SKM-1 (cell line): ENCODE measurements around the gene MRPS18A.

Source experiments
- DNase-seq: peaks from one replicate; lab custom pipeline; 2025; ENCODE audit not compliant: unreplicated experiment; lab: John Stamatoyannopoulos, UW

The MRPS18A gene

GRCh38 chr6:43687437-43688347 is at the start of gene MRPS18A:
Gene MRPS18A, minus strand, starts transcription at chr6:43687791. Its CDS starts 12 bp downstream, at chr6:43687779.
- peak; percentile 60 for DNase-seq

- no peak for DNase-seq
Measured at GRCh38 chr6:43736844-43737243, 49.3 kb upstream of the MRPS18A start.

- DNase-seq, result no peak
Measured at GRCh38 chr6:43736211-43736786, 48.7 kb upstream of the MRPS18A start.

GRCh38 chr6:43735642-43736199 is 48.1 kb upstream of the MRPS18A start:
- DNase-seq, result no peak

- DNase-seq, result no peak
Measured at GRCh38 chr6:43734294-43734665, 46.7 kb upstream of the MRPS18A start.

- no peak for DNase-seq
Measured at GRCh38 chr6:43733471-43734293, 46.1 kb upstream of the MRPS18A start.

- no peak for DNase-seq
Measured at GRCh38 chr6:43730634-43731033, 43.0 kb upstream of the MRPS18A start.

- DNase-seq, result no peak
Measured at GRCh38 chr6:43729537-43729936, 41.9 kb upstream of the MRPS18A start.

GRCh38 chr6:43728586-43728985 is 41.0 kb upstream of the MRPS18A start:
- no peak for DNase-seq

GRCh38 chr6:43727634-43728033 is 40.0 kb upstream of the MRPS18A start:
- DNase-seq, result no peak

GRCh38 chr6:43725643-43726580 is 38.3 kb upstream of the MRPS18A start:
- DNase-seq, result no peak

GRCh38 chr6:43724914-43725642 is 37.5 kb upstream of the MRPS18A start:
- peak; percentile 95 for DNase-seq

- no peak for DNase-seq
Measured at GRCh38 chr6:43724354-43724753, 36.8 kb upstream of the MRPS18A start.

- DNase-seq, result peak; percentile 79
Measured at GRCh38 chr6:43723737-43724295, 36.2 kb upstream of the MRPS18A start.

- no peak for DNase-seq
Measured at GRCh38 chr6:43722920-43723545, 35.4 kb upstream of the MRPS18A start.

- no peak for DNase-seq
Measured at GRCh38 chr6:43720999-43721398, 33.4 kb upstream of the MRPS18A start.

GRCh38 chr6:43719511-43719910 is 31.9 kb upstream of the MRPS18A start:
- no peak for DNase-seq

- no peak for DNase-seq
Measured at GRCh38 chr6:43718387-43719105, 31.0 kb upstream of the MRPS18A start.
